GM21381 (cell line): ENCODE results near the gene RNF112.
"Not testable (repeated sequence)": the region's sequence is repeated elsewhere in the genome, so short reads cannot be mapped to it uniquely, and the experiment has no call there.

Source experiments
- ATAC-seq: cut with Tn5 transposase; IDR thresholded peaks from one replicate; pipeline ENCODE4 v1.9.1; 2021; ENCODE audit warnings: mild to moderate bottlenecking, moderate library complexity; ENCODE audit not compliant: unreplicated experiment

RNF112 gene

GRCh38 chr17:19410091-19410490 lies 941 bp upstream of the RNF112 start:
- ATAC-seq = no peak

GRCh38 chr17:19411631-19412030 lies 599 bp downstream of the RNF112 start:
- ATAC-seq = no peak

- no peak for ATAC-seq
These were observed 1.5 kb downstream of the RNF112 start for GRCh38 chr17:19412510-19412909.

GRCh38 chr17:19412984-19413383 lies 2.0 kb downstream of the RNF112 start:
- ATAC-seq = no peak

- ATAC-seq = no peak
These were observed 2.7 kb downstream of the RNF112 start for GRCh38 chr17:19413761-19414160.

- ATAC-seq = no peak
These were observed 3.6 kb downstream of the RNF112 start for GRCh38 chr17:19414396-19415280.

- ATAC-seq = no peak
These were observed 4.3 kb downstream of the RNF112 start for GRCh38 chr17:19415311-19415710.

- ATAC-seq = no peak
These were observed 5.1 kb downstream of the RNF112 start for GRCh38 chr17:19415806-19416775.

- ATAC-seq = no peak
These were observed 6.6 kb downstream of the RNF112 start for GRCh38 chr17:19417611-19418010.

- ATAC-seq = no peak
These were observed 7.4 kb downstream of the RNF112 start for GRCh38 chr17:19418251-19418992.

- no peak for ATAC-seq
These were observed 10.2 kb downstream of the RNF112 start for GRCh38 chr17:19421219-19421618.

GRCh38 chr17:19421926-19422325 lies 10.9 kb downstream of the RNF112 start:
- no peak for ATAC-seq

- ATAC-seq = no peak
These were observed 14.2 kb downstream of the RNF112 start for GRCh38 chr17:19424934-19425868.

GRCh38 chr17:19426631-19427030 lies 15.6 kb downstream of the RNF112 start:
- no peak for ATAC-seq

GRCh38 chr17:19431691-19432090 lies 20.7 kb downstream of the RNF112 start:
- ATAC-seq = no peak

- ATAC-seq = no peak
These were observed 22.2 kb downstream of the RNF112 start for GRCh38 chr17:19433255-19433654.

GRCh38 chr17:19433727-19434340 lies 22.8 kb downstream of the RNF112 start:
- no peak for ATAC-seq

GRCh38 chr17:19440421-19440820 lies 29.4 kb downstream of the RNF112 start:
- no peak for ATAC-seq

GRCh38 chr17:19441288-19441687 lies 30.3 kb downstream of the RNF112 start:
- ATAC-seq = not testable (repeated sequence)
